ENCODE measurements around the gene BSG. TPM values are rescaled to one million over a fixed set of nuclear protein-coding genes. Genes with fewer than 3 reads are reported as not detected.

Gene BSG
- total RNA-seq, 4 donors from 2014 or later, result 313 to 793 (median 445) TPM

DNA sequence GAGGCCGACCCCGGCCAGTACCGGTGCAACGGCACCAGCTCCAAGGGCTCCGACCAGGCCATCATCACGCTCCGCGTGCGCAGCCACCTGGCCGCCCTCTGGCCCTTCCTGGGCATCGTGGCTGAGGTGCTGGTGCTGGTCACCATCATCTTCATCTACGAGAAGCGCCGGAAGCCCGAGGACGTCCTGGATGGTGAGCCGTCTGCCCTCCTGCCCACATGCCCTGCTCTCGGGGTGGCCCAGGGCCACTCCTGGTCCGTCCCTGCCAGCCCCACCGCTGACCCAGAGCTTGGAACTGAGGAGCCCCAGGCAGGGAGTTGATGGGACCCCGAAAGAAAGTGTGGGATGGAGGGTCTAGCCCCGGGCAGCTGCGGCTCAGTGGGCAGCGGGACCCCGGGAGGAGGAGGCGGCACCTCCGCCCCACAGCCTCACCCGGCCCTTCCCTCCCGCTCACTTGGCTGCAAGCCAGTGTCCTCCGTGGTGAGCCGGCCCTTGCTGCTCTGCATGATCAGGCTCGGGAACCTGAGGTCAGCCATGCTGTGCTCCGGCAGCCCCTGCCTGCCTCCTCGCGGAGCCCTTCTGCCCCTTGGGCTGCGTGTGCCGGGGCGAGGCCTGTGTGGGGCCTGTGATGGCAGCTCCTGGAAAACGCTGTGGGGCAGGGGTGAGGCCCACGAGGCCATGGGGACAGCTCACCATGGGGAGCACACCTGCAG is 9.2 kb downstream of the BSG start:
- TF ChIP-seq, protein P1, sequence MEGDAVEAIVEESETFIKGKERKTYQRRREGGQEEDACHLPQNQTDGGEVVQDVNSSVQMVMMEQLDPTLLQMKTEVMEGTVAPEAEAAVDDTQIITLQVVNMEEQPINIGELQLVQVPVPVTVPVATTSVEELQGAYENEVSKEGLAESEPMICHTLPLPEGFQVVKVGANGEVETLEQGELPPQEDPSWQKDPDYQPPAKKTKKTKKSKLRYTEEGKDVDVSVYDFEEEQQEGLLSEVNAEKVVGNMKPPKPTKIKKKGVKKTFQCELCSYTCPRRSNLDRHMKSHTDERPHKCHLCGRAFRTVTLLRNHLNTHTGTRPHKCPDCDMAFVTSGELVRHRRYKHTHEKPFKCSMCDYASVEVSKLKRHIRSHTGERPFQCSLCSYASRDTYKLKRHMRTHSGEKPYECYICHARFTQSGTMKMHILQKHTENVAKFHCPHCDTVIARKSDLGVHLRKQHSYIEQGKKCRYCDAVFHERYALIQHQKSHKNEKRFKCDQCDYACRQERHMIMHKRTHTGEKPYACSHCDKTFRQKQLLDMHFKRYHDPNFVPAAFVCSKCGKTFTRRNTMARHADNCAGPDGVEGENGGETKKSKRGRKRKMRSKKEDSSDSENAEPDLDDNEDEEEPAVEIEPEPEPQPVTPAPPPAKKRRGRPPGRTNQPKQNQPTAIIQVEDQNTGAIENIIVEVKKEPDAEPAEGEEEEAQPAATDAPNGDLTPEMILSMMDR (IDR thresholded peaks at IDR 0.05; ENCODE audit: low read depth), result no peak

- TF ChIP-seq, protein P1 (IDR thresholded peaks at IDR 0.05; ENCODE audit: low read depth), result no peak
Measured at GRCh38 chr19:582497-583197, 10.3 kb downstream of the BSG start.

DNA sequence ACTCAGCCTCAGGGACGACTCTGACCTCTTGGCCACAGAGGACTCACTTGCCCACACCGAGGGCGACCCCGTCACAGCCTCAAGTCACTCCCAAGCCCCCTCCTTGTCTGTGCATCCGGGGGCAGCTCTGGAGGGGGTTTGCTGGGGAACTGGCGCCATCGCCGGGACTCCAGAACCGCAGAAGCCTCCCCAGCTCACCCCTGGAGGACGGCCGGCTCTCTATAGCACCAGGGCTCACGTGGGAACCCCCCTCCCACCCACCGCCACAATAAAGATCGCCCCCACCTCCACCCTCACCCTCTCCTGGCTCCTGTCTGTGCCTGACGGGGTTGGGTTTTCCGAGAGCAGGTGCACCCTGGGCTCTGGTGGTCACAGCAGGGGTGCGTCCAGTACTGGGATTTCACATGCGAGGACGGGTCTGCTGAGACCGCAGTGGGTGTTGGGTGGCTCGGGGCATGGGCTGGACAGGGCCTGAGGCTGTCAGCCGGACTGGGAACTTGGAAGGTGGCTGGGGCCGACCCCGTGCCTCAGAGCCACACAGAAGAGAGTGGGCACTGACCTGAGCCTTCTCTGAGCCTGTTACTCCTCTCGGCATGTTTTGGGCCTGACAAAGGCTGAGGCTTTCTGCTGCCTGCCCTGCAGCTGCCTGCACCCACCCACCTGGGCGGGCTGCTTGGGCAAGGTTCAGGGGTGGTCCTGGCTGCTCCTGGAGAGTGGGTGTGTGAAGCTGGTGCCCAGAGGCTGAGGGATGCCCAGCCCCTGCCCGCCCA is 11.0 kb downstream of the BSG start:
- TF ChIP-seq, protein P1 (IDR thresholded peaks at IDR 0.05; ENCODE audit: low read depth), result no peak

DNA sequence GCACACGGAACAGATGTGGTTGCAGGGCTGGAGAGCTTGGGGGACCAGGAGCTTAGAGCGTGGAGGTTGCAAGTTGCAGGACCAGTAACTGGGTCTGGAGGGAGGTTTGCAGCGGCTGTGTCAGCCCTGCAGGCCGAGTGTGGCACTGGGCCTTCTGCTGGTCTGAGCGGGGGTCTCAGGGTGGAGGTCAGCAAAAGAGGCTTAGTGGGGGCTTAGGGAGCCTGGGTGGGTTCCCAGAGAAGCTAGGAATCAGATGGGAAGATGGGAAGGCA is 11.5 kb downstream of the BSG start:
- TF ChIP-seq, protein P1 (IDR thresholded peaks at IDR 0.05; ENCODE audit: low read depth), result no peak

DNA sequence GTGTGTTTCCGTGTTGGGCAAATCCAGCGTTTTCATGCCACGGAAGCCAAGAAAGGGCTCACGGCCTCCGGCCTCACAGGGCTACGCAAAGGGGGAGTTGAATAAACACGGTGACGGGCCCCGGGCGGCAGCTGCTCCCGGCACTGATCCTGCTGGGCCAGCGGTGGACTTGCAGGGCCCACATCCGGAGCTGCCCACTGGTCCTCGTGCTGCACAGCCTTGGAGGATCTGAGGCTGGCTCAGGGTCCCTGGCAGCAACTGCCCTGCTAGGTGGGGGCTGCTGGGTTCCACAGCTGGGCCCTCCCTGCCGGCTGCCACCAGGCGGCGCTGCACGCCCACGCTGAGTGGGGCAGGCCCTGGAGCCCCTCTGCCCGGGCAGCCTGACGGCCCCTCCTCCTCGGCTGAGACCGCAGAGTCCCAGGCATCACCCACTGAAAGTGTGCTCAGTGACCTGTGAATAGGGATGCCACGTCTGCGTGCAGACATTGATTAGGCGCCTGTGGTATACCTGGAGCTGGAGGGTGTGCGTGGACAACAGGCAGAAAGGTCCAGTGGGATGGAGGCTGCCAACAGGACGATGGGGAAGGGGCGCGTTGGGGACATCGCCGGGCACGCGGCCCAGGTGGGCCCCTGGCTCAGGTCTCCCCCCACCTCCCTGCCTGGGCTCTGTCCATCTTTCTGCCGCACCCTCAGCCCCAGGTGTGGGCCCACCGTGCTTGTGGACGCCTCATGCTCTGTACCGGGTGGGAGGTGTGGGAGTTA is 12.0 kb downstream of the BSG start:
- TF ChIP-seq, protein P1 (IDR thresholded peaks at IDR 0.05; ENCODE audit: low read depth), result no peak

DNA sequence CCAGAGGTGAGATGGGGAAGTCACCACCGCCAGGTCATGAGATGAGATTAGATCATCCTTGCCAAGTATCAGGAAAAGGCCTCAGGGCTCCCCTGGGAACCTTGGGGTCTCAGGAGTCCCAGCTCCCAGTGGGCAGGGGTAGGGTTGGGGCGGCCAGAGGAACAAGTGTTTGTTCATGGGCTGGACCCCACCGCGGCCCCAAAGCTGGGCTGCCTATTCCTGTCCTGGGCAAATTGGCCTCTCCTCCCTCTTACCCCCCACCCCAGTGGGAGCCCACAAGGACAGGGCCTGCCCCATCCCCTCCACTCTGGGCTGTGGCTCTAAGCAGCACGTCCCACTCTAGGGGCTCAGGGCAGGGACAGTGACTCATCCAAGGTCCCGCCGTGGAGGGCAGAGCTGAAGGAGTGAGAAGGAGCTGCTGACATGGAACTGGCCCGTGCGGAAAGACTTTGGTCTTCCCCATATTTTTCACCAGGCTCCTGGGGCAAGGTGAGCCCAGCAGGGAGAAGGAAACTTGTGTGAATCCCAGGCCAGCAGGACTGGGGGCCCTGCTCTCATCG is 13.2 kb downstream of the BSG start:
- TF ChIP-seq, protein P1 (IDR thresholded peaks at IDR 0.05; ENCODE audit: low read depth), result no peak

Measured in subcutaneous adipose tissue (tissue), 4 donors.